NCI-H526 treated with DMSO at 0.1 percent for 48 hours (cell line): ENCODE results near the gene CHAF1A.
A peak's percentile ranks its signal among the peaks of the same experiment; 100 is the strongest.

Experiments used
- DNase-seq: peaks from one replicate; lab custom pipeline; 2025; lab: John Stamatoyannopoulos, UW

Gene CHAF1A

GRCh38 chr19:4456476-4456842 is 54.0 kb downstream of the CHAF1A start:
- no peak for DNase-seq

GRCh38 chr19:4456843-4457653 is 54.6 kb downstream of the CHAF1A start:
- no peak for DNase-seq

DNA sequence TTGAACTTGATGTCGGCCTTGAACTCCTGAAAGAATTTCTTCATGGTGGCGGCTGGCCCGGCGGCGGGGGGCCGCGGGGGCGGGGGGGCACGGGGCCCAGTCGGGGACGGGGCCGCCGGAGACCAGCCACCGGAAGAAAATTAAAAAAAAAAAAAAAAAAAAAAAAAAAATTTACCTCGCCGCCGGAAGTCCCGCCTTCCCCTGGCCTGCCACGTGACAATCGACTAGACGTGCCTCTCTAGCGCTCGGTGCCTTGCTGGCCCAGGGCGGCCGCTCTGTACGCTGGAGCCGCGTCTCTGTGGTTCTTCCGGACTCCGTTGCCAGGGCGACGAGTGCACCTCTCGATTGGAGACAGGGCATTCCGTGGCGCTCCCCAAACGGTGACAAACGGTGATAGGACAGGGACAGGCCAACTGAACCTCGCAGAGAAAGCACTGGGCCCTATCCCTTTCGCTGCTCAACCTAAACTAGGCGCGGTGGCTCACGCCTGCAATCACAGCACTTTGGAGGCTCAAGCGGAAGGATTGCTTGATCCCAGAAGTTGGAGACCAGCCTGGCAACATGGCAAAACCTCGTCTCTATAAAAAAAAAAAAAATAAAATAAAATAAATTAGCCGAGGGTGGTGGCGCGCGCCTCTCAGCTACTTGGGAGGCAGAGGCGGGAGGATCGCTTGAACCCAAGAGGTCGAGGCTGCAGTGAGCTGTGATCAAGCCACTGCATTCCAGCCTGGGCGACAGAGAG is 55.4 kb downstream of the CHAF1A start, which contains the start of gene UBXN6:
Gene UBXN6 (minus strand): TSS at position 141 of the 742 bp plus-strand sequence. CDS start 97 bp downstream, at position 44.
- DNase-seq: peak; percentile 64

DNA sequence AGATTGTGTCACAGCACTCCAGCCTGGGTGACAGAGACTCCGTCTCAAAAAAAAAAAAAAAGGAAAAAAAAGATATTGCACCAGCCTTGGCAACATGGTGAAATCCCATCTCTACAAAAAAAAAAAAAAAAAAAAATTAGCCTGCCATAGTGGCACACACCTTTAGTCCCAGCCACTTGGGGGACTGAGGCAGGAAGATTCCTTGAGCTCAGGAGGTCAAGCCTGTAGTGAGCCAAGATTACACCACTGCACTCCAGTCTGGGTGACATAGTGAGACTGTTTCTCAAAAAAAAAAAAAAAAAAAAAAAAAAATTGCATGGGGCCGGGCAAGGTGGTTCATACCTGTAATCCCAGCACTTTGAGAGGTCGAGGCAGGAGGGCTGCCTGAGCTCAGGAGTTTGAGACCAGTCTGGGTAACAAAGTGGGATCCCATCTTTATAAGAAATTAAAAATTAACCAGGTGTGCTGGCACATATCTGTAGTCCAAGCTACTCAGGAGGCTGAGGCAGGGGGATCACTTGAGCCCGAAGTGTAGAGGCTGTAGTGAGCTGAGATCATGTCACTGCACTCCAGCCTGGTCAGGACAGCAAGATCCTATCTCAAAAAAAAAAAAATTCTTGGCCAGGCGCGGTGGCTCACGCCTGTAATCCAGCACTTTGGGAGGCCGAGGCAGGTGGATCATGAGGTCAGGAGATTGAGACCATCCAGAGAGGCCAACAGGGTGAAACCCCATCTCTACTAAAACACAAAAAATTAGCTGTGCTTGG is 62.6 kb downstream of the CHAF1A start:
- no peak for DNase-seq

DNA sequence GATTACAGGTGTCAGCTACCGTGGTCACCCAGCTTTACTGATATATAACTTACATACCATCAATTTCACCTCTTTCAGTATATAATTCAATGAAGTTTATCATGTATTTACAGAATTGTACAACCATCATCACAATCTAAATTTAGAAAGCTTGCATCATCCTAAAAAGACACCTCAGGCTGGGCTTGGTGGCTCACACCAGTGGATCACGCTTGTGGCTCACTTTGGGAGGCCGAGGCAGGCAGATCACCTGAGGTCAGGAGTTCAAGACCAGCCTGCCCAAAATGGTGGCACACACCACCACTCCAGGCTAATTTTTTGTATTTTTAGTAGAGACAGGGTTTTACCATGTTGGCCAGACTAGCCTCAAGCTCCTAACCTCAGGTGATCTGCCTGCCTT is 65.4 kb downstream of the CHAF1A start:
- DNase-seq: no peak

GRCh38 chr19:4471403-4472173 is 69.1 kb downstream of the CHAF1A start:
- peak; percentile 100 for DNase-seq

DNA sequence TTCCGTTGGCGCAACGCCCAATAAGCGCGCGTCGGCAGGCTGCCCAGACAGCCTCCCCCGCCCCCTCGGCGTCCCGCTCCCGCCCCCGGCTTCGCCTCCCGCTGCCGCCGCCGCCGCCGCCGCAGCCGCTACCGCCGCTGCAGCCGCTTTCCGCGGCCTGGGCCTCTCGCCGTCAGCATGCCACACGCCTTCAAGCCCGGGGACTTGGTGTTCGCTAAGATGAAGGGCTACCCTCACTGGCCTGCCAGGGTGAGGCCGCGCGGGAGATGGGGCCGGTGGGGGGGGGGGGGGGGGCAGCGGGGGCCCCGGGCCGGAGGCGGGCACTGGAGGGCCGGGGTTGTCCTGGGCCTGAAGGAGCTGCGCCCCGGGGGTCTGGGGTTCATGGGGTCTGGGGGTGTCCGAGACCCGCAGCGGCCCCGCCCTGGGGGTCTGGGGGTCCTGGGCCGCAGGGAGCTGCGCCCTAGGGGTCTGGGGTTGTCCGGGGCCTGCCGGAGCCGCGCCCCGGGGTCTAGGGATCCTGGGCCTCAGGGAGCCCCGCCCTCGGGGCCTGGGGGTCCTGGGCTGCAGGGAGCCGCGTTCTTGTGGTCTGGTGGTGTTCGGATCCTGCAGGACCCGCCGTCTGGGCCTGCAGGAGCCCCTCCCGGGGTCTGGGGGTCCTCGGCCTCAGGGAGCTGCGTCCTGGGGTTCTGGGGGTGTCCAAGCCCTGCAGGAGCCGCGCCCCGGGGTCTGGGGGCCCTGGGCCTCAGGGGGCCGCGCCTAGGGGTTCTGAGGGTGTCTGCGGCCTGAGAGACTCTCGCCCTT is 69.9 kb downstream of the CHAF1A start, which contains the start of gene HDGFL2:
Gene HDGFL2 (plus strand): TSS at position 124 of the 801 bp plus-strand sequence. CDS start 54 bp downstream, at position 178.
- DNase-seq: no peak

- DNase-seq: no peak
Observed at GRCh38 chr19:4473011-4473762, 70.7 kb downstream of the CHAF1A start.

DNA sequence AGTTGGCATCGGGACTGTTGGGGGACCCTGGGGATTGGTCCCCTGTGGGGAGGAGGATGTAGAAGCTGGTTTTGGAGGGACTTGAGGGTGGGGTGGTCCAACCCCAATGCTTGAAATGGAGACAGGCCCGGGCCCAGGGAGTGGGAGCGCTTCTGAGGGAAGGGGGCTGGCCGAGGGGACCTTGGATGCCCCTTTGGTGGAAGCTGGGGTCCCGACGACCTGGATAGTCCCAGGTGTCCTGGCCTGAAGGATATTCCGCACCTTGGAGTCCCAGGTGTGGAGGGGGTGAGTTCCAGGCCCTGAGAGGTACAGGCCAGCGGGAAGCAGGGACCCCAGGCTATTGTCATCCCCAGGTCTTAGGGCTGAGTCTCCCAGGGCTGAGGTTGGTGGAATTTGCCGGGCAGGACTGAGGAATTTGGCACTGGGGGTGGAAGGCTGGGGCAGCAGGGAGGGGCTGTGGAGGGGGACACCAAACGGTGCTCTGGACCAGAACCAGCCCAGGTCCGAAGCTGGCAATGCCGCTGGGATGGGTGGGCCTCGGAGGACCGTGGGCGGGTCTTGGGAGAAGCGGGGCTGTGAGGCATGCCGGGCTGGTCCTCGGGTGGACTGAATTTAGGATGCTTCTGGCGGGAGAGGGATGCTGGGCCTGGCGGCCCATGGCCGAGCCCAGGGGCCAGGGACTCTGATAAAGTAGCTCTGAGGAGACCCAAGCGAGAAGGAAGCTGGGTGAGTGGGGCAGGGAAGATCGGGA is 71.5 kb downstream of the CHAF1A start:
- no peak for DNase-seq

DNA sequence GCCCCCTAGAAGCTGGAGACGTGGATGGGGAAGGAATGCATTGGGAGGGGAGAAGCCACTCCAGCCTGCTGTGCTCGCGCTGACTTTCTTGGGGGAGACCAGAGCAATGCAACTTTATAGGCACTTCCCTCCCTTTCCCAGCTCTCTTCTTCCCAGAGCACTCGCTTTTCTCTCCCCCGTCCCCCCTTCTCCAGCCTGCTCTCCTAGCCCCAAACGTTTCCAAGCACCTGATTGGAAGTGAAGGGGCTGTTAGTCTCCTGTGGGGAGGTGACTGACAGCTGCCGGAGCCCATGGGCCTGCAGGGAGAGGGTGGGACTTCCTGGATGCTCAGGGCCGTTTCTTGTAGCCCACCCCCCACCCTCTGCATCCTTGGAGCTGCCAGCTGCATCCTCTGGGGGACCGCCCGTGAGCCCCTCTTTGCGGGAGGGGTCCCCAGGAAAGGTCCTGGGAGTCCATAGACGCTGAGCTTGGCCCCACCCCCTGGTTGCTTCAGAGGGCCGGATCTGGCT is 72.1 kb downstream of the CHAF1A start:
- peak; percentile 7 for DNase-seq

DNA sequence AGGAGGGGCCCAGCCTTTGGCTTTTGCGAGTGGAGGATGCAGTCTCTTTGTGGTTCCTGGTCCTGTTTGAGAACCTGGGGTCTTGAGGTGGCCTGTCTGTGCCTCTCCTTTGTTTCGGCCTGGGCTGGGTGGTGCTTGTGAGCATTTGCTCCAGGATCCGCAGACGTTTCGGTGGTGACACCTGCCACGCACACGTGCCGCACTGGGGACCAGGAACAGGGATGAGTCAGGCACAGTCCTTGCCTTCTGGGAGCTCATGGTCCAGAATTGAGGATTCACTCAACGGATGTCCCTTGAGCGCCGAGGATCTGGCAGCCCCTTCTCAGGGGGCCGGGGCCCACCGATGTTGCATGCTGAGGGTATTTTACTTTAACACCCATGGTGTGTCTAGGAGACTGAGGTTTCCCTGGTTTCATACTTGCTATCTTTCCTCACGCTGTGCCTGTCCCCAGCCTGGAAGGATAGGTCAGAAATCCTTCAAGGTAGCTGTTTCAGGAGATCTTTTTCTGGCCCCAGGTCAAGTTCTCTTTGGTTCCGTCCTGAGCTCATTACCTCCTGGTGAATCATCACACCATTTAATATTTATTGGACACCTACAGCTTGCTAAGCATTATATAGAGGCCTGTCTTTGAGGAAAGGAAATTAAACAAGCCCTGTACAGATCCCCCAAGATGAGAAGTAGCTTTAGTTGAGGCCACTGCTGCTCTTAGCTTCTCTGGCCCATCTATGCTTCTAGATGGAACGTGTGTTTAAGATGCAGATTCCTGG is 74.8 kb downstream of the CHAF1A start:
- DNase-seq: no peak

DNA sequence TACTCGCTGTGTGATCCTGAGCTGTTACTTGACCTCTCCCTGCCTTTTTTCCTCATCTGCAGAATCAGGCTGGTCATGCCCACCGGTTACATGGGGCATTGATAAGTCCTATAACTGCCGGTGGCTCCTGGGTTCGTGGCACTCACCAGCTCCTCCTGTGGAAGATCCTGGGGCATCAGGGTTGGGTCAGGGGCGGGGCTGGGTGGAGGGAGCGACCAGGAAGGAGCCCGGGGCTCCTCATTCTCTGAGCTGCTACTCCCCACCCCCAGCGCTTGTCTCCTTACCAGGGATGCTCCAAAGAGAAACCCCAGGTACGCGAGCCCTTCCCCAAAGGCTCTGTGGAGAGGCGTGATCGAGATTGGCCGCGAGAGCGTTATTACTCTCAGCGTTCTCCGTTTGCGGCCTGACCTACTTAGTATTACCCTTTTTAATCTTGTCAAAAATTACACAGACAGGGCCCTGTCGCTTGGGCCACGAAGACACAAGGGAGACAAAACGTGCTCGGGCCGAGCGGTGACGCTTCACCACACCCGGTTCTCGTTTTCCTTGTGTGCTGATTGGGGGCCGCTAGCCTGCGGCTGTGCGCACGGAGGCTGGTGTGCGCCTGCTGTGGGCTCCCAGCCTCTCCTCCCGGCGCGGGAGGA is 80.4 kb downstream of the CHAF1A start:
- no peak for DNase-seq

DNA sequence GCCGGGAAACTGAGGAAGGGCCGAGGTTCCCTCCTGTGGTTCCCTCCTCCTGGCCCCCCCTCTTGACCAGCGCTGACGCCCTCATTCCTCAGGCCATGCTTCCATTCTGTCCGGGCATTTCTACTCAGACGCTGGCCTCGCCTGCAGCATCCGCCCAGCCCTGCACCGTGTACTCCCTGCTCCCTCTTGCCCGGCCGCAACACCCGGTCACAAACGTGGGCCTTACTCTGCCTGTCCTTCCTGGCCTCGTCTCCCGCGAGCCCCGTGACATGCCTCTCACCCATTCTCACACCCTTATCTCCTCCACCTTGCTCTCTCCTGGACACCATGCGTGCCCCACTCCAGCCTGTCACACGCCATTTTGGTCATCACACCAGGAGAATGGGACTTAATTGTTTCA is 80.9 kb downstream of the CHAF1A start:
- no peak for DNase-seq

- no peak for DNase-seq
Observed at GRCh38 chr19:4487572-4487971, 85.1 kb downstream of the CHAF1A start.

DNA sequence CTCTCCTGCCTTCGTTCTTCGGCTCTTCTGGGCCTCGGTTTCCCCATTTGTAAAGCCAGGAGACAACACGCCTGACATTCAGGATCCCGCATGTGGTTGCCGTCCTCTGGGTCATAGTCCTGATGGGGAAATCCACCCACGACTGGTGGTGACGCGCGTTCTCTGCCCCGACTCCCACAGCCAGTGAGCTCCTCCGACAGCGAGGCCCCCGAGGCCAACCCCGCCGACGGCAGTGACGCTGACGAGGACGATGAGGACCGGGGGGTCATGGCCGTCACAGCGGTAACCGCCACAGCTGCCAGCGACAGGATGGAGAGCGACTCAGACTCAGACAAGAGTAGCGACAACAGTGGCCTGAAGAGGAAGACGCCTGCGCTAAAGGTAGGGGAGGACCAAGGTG is 86.1 kb downstream of the CHAF1A start:
- DNase-seq: no peak

DNA sequence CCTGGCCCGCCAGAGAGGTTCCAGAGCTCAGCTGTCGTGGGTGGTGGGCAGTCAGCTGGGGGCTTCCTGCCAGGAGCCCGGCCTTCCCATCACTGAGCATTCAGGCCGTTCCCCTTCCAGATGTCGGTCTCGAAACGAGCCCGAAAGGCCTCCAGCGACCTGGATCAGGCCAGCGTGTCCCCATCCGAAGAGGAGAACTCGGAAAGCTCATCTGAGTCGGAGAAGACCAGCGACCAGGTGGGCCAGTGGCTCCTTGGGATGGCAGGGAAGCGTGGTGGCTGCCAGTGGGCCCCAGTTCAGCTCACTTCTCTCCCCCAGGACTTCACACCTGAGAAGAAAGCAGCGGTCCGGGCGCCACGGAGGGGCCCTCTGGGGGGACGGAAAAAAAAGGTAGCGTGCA is 89.0 kb downstream of the CHAF1A start:
- DNase-seq: no peak

DNA sequence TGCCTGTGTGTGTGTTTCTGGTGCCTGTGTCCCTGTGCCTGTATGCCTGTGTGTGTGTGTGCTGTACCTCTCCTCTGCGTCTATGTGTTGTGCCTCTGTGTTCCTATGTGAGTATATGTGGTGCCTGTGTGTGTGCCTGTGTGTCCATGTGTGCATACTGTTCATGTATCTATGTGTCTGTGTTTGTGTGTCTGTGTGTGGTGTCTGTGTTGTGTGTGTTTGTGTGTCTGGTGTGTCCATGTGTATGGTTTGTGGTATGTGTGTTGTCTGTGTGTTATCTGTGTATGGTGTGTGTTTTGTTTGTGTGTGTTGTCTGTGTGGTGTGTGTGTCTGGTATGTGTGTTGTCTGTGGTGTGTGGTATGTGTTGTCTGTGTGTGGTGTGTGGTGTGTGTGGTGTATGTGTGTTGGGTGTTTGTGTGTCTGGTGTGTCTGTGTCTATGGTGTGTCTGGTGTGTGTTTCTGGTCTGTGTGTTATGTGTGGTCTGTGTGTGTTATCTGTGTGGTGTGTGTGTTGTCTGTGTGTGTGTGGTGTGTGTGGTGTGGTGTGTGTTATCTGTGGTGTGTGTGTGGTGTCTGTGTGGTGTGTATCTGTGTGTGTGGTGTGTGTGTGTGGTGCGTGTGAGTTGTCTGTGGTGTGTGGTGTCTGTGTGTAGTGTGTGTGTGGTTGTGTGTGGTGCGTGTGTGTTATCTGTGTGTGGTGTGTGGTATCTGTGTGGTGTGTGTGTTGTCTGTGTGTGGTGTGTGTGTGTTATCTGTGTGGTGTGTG is 90.1 kb downstream of the CHAF1A start:
- no peak for DNase-seq
